RCC 7860 (cell line): ENCODE data around the gene TNFRSF13B.
"Not testable (repeated sequence)": the region's sequence is repeated elsewhere in the genome, so short reads cannot be mapped to it uniquely, and the experiment has no call there.

Experiments
- DNase-seq: peaks from one replicate; pipeline ENCODE4 v3.0.0-alpha.2; 2015; ENCODE audit warnings: low spot score
- FAIRE-seq: peaks from 2 replicates; lab custom pipeline; 2012; peaks lifted over from hg19 to GRCh38; lab: Jason Lieb, UNC

Gene TNFRSF13B

GRCh38 chr17:16971458-16972338 is at the start of gene TNFRSF13B:
TSS of gene TNFRSF13B (minus strand) at chr17:16972118. CDS start at chr17:16972075, 43 bp downstream.
- no peak for DNase-seq
- no peak for FAIRE-seq

GRCh38 chr17:17021194-17021863 is 49.4 kb upstream of the TNFRSF13B start:
- FAIRE-seq (peak; percentile 25), DNase-seq (peak; percentile 73)

DNA sequence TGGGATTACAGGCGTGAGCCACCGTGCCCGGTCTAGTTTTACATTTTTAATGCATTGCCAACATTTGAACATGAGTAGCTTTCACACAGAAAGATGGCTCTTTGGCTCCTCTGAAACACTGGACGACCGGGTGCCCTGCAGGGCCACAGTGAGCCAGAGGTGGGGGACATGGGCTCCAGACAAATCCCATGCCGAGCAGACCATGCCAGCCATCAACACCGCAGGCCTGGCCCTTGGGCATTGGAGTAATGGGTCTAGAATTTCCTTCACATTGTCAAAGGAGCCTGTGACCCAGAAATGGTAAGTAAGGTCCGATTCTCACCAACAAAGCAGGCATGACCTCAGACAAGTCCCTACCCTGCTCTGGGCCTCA is 48.9 kb upstream of the TNFRSF13B start:
- no peak for DNase-seq
- FAIRE-seq = no peak

- FAIRE-seq (no peak), DNase-seq (no peak)
Measured at GRCh38 chr17:17019891-17020456, 48.1 kb upstream of the TNFRSF13B start.

- DNase-seq = no peak
- no peak for FAIRE-seq
Measured at GRCh38 chr17:17019430-17019762, 47.5 kb upstream of the TNFRSF13B start.

GRCh38 chr17:17018612-17019429 is 46.9 kb upstream of the TNFRSF13B start:
- DNase-seq (no peak), FAIRE-seq (no peak)

- DNase-seq = no peak
- no peak for FAIRE-seq
Measured at GRCh38 chr17:17018021-17018441, 46.1 kb upstream of the TNFRSF13B start.

DNA sequence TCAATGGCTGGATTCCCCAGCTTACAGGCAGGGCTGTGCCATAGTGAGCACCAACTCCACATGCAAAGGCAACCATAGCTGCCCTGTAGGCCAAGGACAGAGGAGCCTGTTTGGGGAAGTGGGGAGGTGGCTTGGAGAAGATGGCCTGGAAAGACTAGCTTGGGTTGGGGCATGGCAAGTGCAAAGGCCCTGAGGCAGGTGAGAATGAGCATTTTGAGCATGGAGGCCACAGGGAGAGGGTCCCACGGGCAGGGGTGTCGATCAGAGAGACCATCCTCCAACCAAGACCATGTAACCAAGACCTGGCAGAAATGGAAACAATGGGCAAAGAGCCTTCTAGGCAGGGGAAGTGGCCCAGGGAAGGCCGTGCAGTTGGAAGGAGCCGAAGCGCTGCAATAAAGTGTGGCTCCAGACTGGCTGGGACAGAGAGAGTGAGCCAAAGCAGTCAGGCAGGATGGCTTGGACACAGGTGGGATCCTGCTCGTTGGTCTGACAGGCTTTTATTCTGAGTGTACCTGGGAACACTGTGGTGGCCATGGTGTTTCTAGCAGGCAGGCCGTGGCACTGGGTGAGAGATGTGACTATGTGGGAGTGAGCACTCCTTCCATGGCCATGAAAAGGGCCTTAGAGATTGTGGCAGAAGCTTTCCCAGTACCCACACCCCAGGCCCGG is 45.6 kb upstream of the TNFRSF13B start:
- DNase-seq = no peak
- no peak for FAIRE-seq

DNA sequence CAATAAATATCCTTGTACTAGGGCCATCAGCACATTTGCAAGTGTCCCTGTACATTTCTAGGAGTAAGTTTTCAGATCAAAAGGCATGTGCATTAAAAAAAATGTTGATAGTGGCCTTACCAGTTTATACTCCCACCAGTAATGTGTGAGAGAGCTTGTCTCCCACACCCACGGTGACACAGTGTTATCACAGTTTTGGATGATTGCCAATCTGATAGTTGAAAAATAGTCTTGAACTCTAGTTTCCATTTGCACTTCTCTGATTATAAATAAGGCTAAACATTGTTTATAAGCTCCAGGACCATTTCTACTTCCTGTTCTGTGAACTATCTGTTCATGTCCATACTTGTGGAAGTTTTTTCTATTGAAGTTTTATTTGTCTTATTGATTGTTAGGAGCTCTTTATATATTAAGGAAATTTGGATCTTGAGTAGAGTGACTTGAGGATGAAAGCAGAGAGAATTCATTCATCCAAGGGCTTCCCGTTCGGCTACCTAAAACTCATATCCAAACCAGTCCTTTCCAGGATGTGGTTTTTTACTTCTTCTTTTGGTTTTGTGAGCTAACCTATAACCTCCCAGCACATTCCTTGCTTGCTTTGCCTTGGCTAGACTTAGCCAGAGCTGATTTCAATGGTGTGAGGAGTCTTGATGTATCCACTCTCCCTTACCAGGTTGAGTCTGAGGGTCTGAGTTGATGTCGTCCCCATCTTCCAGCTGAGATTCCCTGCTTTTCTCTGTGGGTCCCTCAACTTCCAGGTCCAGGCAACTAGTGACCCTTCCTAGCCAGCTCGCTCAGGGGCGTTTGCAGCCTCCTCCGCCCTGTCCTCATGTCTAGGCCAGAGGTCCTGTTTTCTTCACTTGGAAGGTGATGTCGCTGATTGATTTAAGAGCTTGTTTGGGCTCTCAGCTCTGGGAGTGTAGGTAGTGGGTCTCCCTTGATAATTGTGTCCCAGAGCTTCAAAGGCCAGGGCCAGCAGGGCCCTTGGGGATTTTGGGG is 44.6 kb upstream of the TNFRSF13B start:
- not testable (repeated sequence) for DNase-seq, FAIRE-seq

GRCh38 chr17:17015230-17015629 is 43.3 kb upstream of the TNFRSF13B start:
- DNase-seq = no peak
- no peak for FAIRE-seq

DNA sequence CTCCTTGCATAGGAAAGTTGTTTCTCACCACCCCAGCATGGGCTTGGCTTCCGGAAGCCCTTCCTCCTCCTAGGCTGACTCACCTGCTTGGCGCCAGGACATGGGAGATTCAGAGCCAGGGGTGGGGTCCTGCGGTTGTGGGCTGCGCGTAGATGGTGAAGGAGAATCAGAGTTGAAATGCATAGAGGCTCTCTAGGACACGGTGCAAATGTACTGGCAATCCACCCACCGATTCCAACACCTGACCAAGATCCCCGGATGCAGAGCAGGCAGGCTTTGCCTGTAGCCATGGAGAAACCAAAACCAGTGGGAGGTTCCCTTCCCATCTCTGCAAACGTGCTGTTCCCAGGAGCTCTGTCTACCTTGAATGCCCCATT is 42.8 kb upstream of the TNFRSF13B start:
- peak; percentile 71 for FAIRE-seq
- peak; percentile 79 for DNase-seq

- FAIRE-seq, DNase-seq: not testable (repeated sequence)
Measured at GRCh38 chr17:17013828-17014747, 42.2 kb upstream of the TNFRSF13B start.

GRCh38 chr17:17011043-17011907 is 39.4 kb upstream of the TNFRSF13B start:
- DNase-seq = peak; percentile 83
- not testable (repeated sequence) for FAIRE-seq

DNA sequence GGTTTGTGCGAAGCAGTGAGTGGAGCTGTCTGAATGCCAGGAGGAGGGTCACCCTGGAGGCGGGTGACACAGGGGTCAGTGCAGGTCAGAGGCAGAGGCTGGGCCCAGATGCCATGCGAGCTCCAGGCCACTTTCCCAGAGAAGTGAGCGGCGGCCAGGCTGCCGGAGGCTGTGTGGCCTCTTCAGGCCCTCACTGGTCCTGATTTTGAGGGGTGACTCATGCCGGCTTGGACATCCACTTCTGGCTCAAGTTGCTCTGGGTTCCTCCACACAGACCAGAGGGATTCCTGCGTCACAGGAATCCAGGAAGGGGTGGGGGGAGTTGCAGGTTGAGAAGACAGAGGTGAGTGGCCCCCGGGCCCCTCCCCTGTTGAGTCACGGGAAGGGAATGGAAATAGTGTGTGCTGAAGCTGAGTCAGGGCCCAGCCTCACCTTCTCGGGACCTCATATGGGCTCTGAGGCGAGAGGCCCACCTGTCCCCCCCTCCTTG is 38.7 kb upstream of the TNFRSF13B start:
- FAIRE-seq = peak; percentile 98
- not testable (repeated sequence) for DNase-seq

GRCh38 chr17:17009972-17010371 is 38.1 kb upstream of the TNFRSF13B start:
- DNase-seq = peak; percentile 14
- FAIRE-seq = not testable (repeated sequence)

GRCh38 chr17:17008621-17009397 is 36.9 kb upstream of the TNFRSF13B start:
- not testable (repeated sequence) for FAIRE-seq, DNase-seq
